ENCODE results near the gene HAL.

- TF ChIP-seq POLR2AphosphoS5 (IDR thresholded peaks at IDR 0.05; ENCODE audit: low read depth, low read length) (no peak), SIN3A (IDR thresholded peaks at IDR 0.05; ENCODE audit: borderline replicate concordance, insufficient read depth, low read length) (no peak), FOXP2 (optimal IDR thresholded peaks at IDR 0.05; ENCODE audit: borderline replicate concordance, extremely low read depth, extremely low read length, insufficient read depth) (no peak), TAF1 (IDR thresholded peaks at IDR 0.05; ENCODE audit: borderline replicate concordance, insufficient read depth, low read length) (no peak)
- TF ChIP-seq, protein P1, sequence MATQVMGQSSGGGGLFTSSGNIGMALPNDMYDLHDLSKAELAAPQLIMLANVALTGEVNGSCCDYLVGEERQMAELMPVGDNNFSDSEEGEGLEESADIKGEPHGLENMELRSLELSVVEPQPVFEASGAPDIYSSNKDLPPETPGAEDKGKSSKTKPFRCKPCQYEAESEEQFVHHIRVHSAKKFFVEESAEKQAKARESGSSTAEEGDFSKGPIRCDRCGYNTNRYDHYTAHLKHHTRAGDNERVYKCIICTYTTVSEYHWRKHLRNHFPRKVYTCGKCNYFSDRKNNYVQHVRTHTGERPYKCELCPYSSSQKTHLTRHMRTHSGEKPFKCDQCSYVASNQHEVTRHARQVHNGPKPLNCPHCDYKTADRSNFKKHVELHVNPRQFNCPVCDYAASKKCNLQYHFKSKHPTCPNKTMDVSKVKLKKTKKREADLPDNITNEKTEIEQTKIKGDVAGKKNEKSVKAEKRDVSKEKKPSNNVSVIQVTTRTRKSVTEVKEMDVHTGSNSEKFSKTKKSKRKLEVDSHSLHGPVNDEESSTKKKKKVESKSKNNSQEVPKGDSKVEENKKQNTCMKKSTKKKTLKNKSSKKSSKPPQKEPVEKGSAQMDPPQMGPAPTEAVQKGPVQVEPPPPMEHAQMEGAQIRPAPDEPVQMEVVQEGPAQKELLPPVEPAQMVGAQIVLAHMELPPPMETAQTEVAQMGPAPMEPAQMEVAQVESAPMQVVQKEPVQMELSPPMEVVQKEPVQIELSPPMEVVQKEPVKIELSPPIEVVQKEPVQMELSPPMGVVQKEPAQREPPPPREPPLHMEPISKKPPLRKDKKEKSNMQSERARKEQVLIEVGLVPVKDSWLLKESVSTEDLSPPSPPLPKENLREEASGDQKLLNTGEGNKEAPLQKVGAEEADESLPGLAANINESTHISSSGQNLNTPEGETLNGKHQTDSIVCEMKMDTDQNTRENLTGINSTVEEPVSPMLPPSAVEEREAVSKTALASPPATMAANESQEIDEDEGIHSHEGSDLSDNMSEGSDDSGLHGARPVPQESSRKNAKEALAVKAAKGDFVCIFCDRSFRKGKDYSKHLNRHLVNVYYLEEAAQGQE (IDR thresholded peaks at IDR 0.05; ENCODE audit: insufficient read depth in 1 of 2, low read depth in 2 of 2, low read length in 2 of 2): no peak
Observed at GRCh38 chr12:95949477-95950206, 46.5 kb downstream of the HAL start.
